WTC11 (cell line): Measurements from ENCODE around the gene PRAF2.

Experiments
- FOXJ3 ChIP-seq: sonication (generic); formaldehyde crosslinking; IDR thresholded peaks from 2 replicates; pipeline ENCODE4 v1.9.0; 2021; ENCODE audit warnings: missing genetic modification reagents, mild to moderate bottlenecking, borderline replicate concordance
- JUN ChIP-seq: sonication (generic); formaldehyde crosslinking; IDR thresholded peaks from 2 replicates; pipeline ENCODE4 v1.8.0; 2023; ENCODE audit warnings: mild to moderate bottlenecking, missing genetic modification reagents
- SOX15 ChIP-seq: fragments of 250-450 bp; sonication (Bioruptor Pico); IDR thresholded peaks from 2 replicates; pipeline ENCODE4 v1.9.0; 2021; ENCODE audit warnings: mild to moderate bottlenecking
- SP1 ChIP-seq: sonication (generic); formaldehyde crosslinking; conservative IDR thresholded peaks from 2 replicates; pipeline ENCODE4 v1.8.1; 2022; ENCODE audit warnings: missing genetic modification reagents
- ZNF232 ChIP-seq: sonication (generic); formaldehyde crosslinking; IDR thresholded peaks from 2 replicates; pipeline ENCODE4 v1.8.0; 2022; ENCODE audit warnings: mild to moderate bottlenecking, missing genetic modification reagents
- TF ChIP-seq, protein P1 (sequence below): fragments of 200-600 bp; IDR thresholded peaks from 2 replicates; pipeline ENCODE4 v1.8.0; 2022; ENCODE audit warnings: antibody characterized with exemption
- TF ChIP-seq, protein P2 (sequence below): sonication (generic); formaldehyde crosslinking; conservative IDR thresholded peaks from 2 replicates; pipeline ENCODE4 v1.8.1; 2022; ENCODE audit warnings: mild to moderate bottlenecking, missing genetic modification reagents
- TF ChIP-seq, protein P3 (sequence below): sonication (generic); formaldehyde crosslinking; IDR thresholded peaks from 2 replicates; pipeline ENCODE4 v1.8.1; 2023; ENCODE audit warnings: mild to moderate bottlenecking, moderate library complexity, missing genetic modification reagents
- TF ChIP-seq, protein P4 (sequence below): sonication (generic); formaldehyde crosslinking; IDR thresholded peaks from 2 replicates; pipeline ENCODE4 v1.8.0; 2022; ENCODE audit warnings: mild to moderate bottlenecking, missing genetic modification reagents

DNA sequence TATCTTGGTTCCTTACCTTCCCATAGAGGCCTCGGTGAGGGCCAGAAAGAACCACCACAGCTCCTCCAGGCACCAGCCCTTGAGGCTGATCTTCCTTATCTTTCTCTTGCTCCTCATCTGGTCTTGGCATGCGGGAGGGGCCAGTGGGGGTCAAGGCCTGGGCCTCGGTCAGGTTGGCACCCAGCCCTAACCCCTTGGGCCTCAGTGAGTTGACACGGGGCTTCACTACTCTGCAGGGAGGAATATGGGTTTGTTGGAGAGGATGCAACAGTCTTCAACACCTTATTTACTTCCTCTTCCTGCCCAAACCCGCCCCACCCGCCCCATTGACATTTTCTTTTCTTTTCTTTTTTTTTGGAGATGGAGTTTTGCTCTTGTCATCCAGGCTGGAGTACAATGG, 43.8 kb upstream of the PRAF2 start:
- TF ChIP-seq SOX15 (CRISPR knock-in tag) (no peak), JUN (CRISPR knock-in tag) (no peak), FOXJ3 (CRISPR knock-in tag) (no peak), ZNF232 (CRISPR knock-in tag) (no peak), SP1 (CRISPR knock-in tag) (no peak)
- TF ChIP-seq, protein P1, sequence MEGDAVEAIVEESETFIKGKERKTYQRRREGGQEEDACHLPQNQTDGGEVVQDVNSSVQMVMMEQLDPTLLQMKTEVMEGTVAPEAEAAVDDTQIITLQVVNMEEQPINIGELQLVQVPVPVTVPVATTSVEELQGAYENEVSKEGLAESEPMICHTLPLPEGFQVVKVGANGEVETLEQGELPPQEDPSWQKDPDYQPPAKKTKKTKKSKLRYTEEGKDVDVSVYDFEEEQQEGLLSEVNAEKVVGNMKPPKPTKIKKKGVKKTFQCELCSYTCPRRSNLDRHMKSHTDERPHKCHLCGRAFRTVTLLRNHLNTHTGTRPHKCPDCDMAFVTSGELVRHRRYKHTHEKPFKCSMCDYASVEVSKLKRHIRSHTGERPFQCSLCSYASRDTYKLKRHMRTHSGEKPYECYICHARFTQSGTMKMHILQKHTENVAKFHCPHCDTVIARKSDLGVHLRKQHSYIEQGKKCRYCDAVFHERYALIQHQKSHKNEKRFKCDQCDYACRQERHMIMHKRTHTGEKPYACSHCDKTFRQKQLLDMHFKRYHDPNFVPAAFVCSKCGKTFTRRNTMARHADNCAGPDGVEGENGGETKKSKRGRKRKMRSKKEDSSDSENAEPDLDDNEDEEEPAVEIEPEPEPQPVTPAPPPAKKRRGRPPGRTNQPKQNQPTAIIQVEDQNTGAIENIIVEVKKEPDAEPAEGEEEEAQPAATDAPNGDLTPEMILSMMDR: no peak
- TF ChIP-seq, protein P2, sequence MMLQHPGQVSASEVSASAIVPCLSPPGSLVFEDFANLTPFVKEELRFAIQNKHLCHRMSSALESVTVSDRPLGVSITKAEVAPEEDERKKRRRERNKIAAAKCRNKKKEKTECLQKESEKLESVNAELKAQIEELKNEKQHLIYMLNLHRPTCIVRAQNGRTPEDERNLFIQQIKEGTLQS (CRISPR knock-in tag): no peak
- TF ChIP-seq, protein P3, sequence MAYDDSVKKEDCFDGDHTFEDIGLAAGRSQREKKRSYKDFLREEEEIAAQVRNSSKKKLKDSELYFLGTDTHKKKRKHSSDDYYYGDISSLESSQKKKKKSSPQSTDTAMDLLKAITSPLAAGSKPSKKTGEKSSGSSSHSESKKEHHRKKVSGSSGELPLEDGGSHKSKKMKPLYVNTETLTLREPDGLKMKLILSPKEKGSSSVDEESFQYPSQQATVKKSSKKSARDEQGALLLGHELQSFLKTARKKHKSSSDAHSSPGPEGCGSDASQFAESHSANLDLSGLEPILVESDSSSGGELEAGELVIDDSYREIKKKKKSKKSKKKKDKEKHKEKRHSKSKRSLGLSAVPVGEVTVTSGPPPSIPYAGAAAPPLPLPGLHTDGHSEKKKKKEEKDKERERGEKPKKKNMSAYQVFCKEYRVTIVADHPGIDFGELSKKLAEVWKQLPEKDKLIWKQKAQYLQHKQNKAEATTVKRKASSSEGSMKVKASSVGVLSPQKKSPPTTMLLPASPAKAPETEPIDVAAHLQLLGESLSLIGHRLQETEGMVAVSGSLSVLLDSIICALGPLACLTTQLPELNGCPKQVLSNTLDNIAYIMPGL: no peak
- TF ChIP-seq, protein P4, sequence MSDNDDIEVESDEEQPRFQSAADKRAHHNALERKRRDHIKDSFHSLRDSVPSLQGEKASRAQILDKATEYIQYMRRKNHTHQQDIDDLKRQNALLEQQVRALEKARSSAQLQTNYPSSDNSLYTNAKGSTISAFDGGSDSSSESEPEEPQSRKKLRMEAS (CRISPR knock-in tag): no peak
